ENCODE data around the gene MACROH2A1. TPM values are rescaled to one million over a fixed set of nuclear protein-coding genes. Genes with fewer than 3 reads are reported as not detected.

The MACROH2A1 gene
- polyA plus RNA-seq, 1 experiment = 129 TPM

DNA sequence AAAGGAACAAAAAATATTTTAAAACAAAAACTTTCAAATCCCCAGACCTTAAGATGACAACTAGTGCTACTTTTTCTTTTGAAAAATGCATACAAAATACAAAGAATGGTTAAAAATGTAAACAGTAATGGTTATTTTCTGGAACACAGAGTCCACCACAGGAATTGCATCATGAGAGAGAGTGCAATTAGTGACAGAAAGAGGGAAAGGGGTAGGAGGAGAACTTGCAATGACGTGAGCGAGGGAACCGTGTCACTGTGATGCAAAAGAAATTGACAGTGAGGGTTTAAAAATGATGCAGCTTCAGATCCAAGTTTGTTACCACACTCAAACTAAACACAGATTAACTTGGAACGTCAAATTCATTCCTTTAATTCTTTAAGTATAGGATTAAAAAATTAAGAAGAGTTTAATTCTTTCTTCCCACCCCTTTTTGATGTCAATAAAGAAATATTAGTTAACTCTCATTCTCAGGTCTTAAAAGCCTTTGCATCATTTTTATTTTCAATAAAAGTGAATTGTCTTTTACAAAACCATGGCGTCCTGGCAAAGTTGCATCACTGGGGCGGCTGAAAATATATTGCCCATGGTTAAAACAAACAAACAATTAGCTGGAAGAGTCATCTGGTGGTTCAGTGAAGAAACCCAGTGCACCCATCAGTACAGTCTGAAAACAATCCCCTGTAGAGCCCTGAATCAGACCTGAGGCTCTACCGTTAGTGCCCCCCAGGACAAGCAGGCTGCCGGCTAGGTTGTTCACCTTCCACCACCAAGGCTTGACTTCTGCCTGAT lies 39.5 kb downstream of the MACROH2A1 start:
- TF ChIP-seq, protein P1, sequence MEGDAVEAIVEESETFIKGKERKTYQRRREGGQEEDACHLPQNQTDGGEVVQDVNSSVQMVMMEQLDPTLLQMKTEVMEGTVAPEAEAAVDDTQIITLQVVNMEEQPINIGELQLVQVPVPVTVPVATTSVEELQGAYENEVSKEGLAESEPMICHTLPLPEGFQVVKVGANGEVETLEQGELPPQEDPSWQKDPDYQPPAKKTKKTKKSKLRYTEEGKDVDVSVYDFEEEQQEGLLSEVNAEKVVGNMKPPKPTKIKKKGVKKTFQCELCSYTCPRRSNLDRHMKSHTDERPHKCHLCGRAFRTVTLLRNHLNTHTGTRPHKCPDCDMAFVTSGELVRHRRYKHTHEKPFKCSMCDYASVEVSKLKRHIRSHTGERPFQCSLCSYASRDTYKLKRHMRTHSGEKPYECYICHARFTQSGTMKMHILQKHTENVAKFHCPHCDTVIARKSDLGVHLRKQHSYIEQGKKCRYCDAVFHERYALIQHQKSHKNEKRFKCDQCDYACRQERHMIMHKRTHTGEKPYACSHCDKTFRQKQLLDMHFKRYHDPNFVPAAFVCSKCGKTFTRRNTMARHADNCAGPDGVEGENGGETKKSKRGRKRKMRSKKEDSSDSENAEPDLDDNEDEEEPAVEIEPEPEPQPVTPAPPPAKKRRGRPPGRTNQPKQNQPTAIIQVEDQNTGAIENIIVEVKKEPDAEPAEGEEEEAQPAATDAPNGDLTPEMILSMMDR (IDR thresholded peaks at IDR 0.05; ENCODE audit: low read depth, low read length) = no peak
- Histone ChIP-seq H3K9me3 (ENCODE audit: control insufficient read depth, insufficient read depth, low read length) (no peaks in the 10 kb centered on the region; the same call in 1 of the 2 replicates), H3K27ac (ENCODE audit: low read depth, low read length) (no peak overlapping the region), H3K4me3 (ENCODE audit: low read depth, low read length) (no peak overlapping the region), H3K27me3 (ENCODE audit: control insufficient read depth, insufficient read depth, low read length) (no peaks in the 10 kb centered on the region)
- CTCF ChIA-PET = no interaction called here
- no peak for DNase-seq (ENCODE audit: low read depth, low spot score)
- POLR2A ChIA-PET = no interaction called here

- Histone ChIP-seq H3K4me3 (ENCODE audit: low read depth, low read length) (no peak overlapping the region), H3K9me3 (ENCODE audit: control insufficient read depth, insufficient read depth, low read length) (no peaks in the 10 kb centered on the region; the same call in 1 of the 2 replicates), H3K27me3 (ENCODE audit: control insufficient read depth, insufficient read depth, low read length) (no peaks in the 10 kb centered on the region), H3K27ac (ENCODE audit: low read depth, low read length) (no peak overlapping the region)
- DNase-seq (ENCODE audit: low read depth, low spot score) = no peak
- POLR2A ChIA-PET = no interaction called here
- CTCF ChIA-PET = no interaction called here
- TF ChIP-seq, protein P1 (IDR thresholded peaks at IDR 0.05; ENCODE audit: low read depth, low read length) = no peak
These were observed 41.3 kb downstream of the MACROH2A1 start for GRCh38 chr5:135357685-135358084.

DNA sequence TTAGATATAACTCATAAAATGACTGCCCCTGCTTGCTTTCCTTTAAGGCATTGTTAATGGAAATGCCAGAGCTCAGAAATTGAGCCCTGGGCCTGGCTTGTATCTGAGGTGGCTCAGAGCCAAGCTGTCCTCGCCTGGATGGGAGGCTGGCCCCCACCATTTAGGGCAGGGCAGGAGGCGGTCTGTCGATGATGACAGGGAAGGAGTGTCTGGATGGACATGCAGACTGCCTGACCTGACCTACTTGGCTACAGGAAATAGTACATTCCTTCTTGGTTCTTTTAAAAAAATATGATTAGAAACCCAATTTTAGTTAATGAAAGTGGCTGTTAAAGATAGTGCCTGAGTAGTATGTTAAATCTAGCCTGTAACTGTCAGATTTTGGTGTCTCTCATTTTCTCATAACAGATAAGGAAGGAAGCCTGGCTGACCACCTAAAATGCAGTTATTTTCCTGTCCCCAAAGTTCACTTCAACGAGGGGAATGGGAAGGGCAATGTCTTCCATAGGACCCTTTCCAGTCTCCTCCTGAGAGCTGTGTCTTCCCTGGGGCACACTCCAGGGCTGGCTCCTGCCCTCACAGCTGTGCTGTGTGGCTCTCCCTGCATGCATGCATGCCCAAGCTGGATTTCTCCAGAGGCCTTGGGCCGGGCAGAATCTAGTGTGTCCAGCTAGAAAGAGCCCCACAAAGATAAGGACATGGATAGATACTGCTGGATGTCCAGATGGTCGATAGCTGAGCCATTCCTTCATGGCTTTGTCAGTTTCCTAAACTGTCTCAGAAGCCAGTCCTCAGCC lies 42.3 kb downstream of the MACROH2A1 start:
- ChIA-PET CTCF (interaction anchor here (0.8 to 1.0 kb wide), 2 partner anchors 69 to 70 kb away, joined by 3 read pairs; no protein-coding TSS in a partner anchor), POLR2A (no interaction called here)
- Histone ChIP-seq H3K9me3 (ENCODE audit: control insufficient read depth, insufficient read depth, low read length) (no peaks in the 10 kb centered on the region; the same call in 1 of the 2 replicates), H3K27me3 (ENCODE audit: control insufficient read depth, insufficient read depth, low read length) (no peaks in the 10 kb centered on the region), H3K4me3 (ENCODE audit: low read depth, low read length) (no peak overlapping the region), H3K27ac (ENCODE audit: low read depth, low read length) (no peak overlapping the region)
- TF ChIP-seq, protein P1 (IDR thresholded peaks at IDR 0.05; ENCODE audit: low read depth, low read length) = no peak
- no peak for DNase-seq (ENCODE audit: low read depth, low spot score)

- peak overlapping the region; percentile 81 for H3K27ac ChIP-seq (ENCODE audit: low read depth, low read length)
- H3K4me3 ChIP-seq (ENCODE audit: low read depth, low read length) = no peak overlapping the region
- ChIA-PET POLR2A (no interaction called here), CTCF (interaction anchor here (2.1 kb wide), 1 partner anchor 71 kb away, joined by 8 read pairs; no protein-coding TSS in a partner anchor)
- no peak for DNase-seq (ENCODE audit: low read depth, low spot score)
- no peaks in the 10 kb centered on the region for H3K9me3 ChIP-seq (ENCODE audit: control insufficient read depth, insufficient read depth, low read length)
- no peaks in the 10 kb centered on the region for H3K27me3 ChIP-seq (ENCODE audit: control insufficient read depth, insufficient read depth, low read length)
- TF ChIP-seq, protein P1 (IDR thresholded peaks at IDR 0.05; ENCODE audit: low read depth, low read length) = no peak
These were observed 43.9 kb downstream of the MACROH2A1 start for GRCh38 chr5:135355169-135355568.

Data from AG04450 (cell line).